Limb (tissue), 2 donors: Measurements from ENCODE around the gene EFCAB6.

Source experiments
- DNase-seq, 2 donors: peaks; one replicate each; pipeline ENCODE4 v3.0.0-alpha.2; 2016; ENCODE audit errors: extremely low spot score in 2 of 2

The EFCAB6 gene

GRCh38 chr22:43533156-43533530, 279.0 kb downstream of the EFCAB6 start:
- DNase-seq: no peak

GRCh38 chr22:43532301-43533155, 279.6 kb downstream of the EFCAB6 start:
- no peak for DNase-seq

- no peak for DNase-seq
Observed at GRCh38 chr22:43531651-43532050, 280.5 kb downstream of the EFCAB6 start.

GRCh38 chr22:43530349-43531201, 281.5 kb downstream of the EFCAB6 start:
- no peak for DNase-seq

GRCh38 chr22:43529934-43530333, 282.2 kb downstream of the EFCAB6 start:
- no peak for DNase-seq

GRCh38 chr22:43529461-43529860, 282.6 kb downstream of the EFCAB6 start:
- no peak for DNase-seq

- DNase-seq: no peak
Observed at GRCh38 chr22:43528601-43529360, 283.3 kb downstream of the EFCAB6 start.

- DNase-seq: no peak
Observed at GRCh38 chr22:43526946-43527345, 285.2 kb downstream of the EFCAB6 start.

GRCh38 chr22:43526117-43526655, 285.9 kb downstream of the EFCAB6 start:
- no peak for DNase-seq

- no peak for DNase-seq
Observed at GRCh38 chr22:43521716-43522115, 290.4 kb downstream of the EFCAB6 start.

- no peak for DNase-seq
Observed at GRCh38 chr22:43520632-43521039, 291.5 kb downstream of the EFCAB6 start.

- DNase-seq: no peak
Observed at GRCh38 chr22:43516996-43517635, 295.0 kb downstream of the EFCAB6 start.

- no peak for DNase-seq
Observed at GRCh38 chr22:43516386-43516785, 295.7 kb downstream of the EFCAB6 start.

- no peak for DNase-seq
Observed at GRCh38 chr22:43515902-43516301, 296.2 kb downstream of the EFCAB6 start.

GRCh38 chr22:43515411-43515810, 296.7 kb downstream of the EFCAB6 start:
- DNase-seq: no peak

GRCh38 chr22:43514476-43515157, 297.5 kb downstream of the EFCAB6 start:
- no peak for DNase-seq

GRCh38 chr22:43512279-43512678, 299.8 kb downstream of the EFCAB6 start:
- DNase-seq: no peak

- no peak for DNase-seq
Observed at GRCh38 chr22:43511276-43511910, 300.7 kb downstream of the EFCAB6 start.

GRCh38 chr22:43510281-43511070, 301.6 kb downstream of the EFCAB6 start:
- no peak for DNase-seq
